Heart right ventricle (tissue), 16 donors: ENCODE measurements around the gene MGAT5. TPM values are rescaled to one million over a fixed set of nuclear protein-coding genes. Genes with fewer than 3 reads are reported as not detected.

Experiments used
- ATAC-seq, 8 donors: fragments of 200-7000 bp; cut with Tn5 transposase; one replicate each; pipeline ENCODE4 v1.9.1; 2020; ENCODE audit warnings: mild to moderate bottlenecking in 8 of 8, moderate library complexity in 8 of 8, moderate number of reproducible peaks in 1 of 8
- DNase-seq, 2 donors: peaks; one replicate each; pipeline ENCODE4 v3.0.0-alpha.2; 2020
- H3K27ac ChIP-seq, 10 donors: fragments of 200-600 bp; sonication (generic) in 2 of 10; one replicate each; pipeline versions ENCODE4 v1.5.0 to v1.8.0; 2020 to 2022; ENCODE audit warnings: mild to moderate bottlenecking in 3 of 10
- H3K27me3 ChIP-seq, 7 donors: fragments of 200-600 bp; one replicate each; pipeline ENCODE4 v1.8.0; 2021 to 2022; ENCODE audit warnings: mild to moderate bottlenecking in 2 of 7
- H3K36me3 ChIP-seq, 9 donors: fragments of 200-600 bp; sonication (generic) in 1 of 9; one replicate each; pipeline versions ENCODE4 v1.5.0 to v1.8.0; 2020 to 2022; ENCODE audit warnings: mild to moderate bottlenecking in 2 of 9
- H3K4me1 ChIP-seq, 9 donors: fragments of 200-600 bp; sonication (generic) in 1 of 9; one replicate each; pipeline versions ENCODE4 v1.5.0 to v1.8.0; 2020 to 2022; ENCODE audit warnings: mild to moderate bottlenecking in 4 of 9
- H3K4me3 ChIP-seq, 10 donors: fragments of 200-600 bp; sonication (generic) in 2 of 10; one replicate each; pipeline versions ENCODE4 v1.5.0 to v1.8.0; 2020 to 2022; ENCODE audit warnings: mild to moderate bottlenecking in 7 of 10, moderate library complexity in 2 of 10
- H3K9me3 ChIP-seq, 11 donors: fragments of 200-600 bp in 10 of 11; sonication (generic) in 2 of 11; one replicate each; pipeline versions ENCODE4 v1.5.0 to v1.8.0; 2013 to 2022; ENCODE audit warnings: mild to moderate bottlenecking in 2 of 11, control low read depth in 1 of 11, moderate library complexity in 1 of 11
- WGBS, 2 donors: extraction: QIAGEN DNeasy Blood & Tissue Kit; methylation state at CpG; one replicate each; pipeline ENCODE4 v1.1.7; 2013; ENCODE audit warnings: inconsistent platforms in 1 of 2; 5-methylcytosine and 5-hydroxymethylcytosine counted together
- intact Hi-C, 10 donors: fragments of 100-400 bp; cut with DNase I; formaldehyde crosslinking; loops; one replicate each; pipeline versions ENCODE4 v1.11.1 to v1.14.2; 2022
- polyA plus RNA-seq, 2 donors: library from polyadenylated mRNA; stranded (reverse); fragments of 200-250 nt; gene quantifications; one replicate each; pipeline ENCODE4 v1.2.3, GENCODE V29; 2013
- total RNA-seq, 10 donors: library from RNA; stranded (reverse); fragmentation: NEBNext Ultra II Directional in 3 of 10; extraction: Animal tissue kit (Norgen Biotek cat#: 25700) in 3 of 10; gene quantifications; one replicate each; pipeline versions ENCODE4 v1.2.1 to v1.2.4, GENCODE V29; 2021 to 2023
- TF ChIP-seq, protein P1 (sequence below), 9 donors: fragments of 200-600 bp; sonication (generic) in 2 of 9; IDR thresholded peaks; one replicate each; pipeline versions ENCODE4 v1.5.0 to v1.8.0; 2021 to 2022; ENCODE audit warnings: antibody characterized with exemption in 9 of 9, mild to moderate bottlenecking in 5 of 9, moderate library complexity in 1 of 9
- donor health status: Arrhythmogenic right ventricular cardiomyopathy.
- donor health status: ischemic (EF 13 %, LVEDD 7.1; RV severe dilation, severe dysfunction).
- donor health status: healthy with polysubstance abuse.
- donor health status: DM: no; HTN: yes; CAD: no.
- donor health status: DM: no; HTN: no; CAD: no.
- donor health status: ischemic (EF 25% LVEDD 6.9; RV normal size, moderate dysfunction).
- donor health status: ischemic (EF 25% LVEDD 5.7; RV mildly dilated, moderate dysfunction).
- donor health status: healthy.
- donor health status: DM: yes; HTN: yes; CAD: no.
- donor health status: Ischemic cardiomyopathy.
- donor health status: ischemic (EF 35%, LVEDD 5.7; RV mildly dilated, moderate dysfunction).
- donor health status: nonischemic (EF 11% LVEDD 7.7; RV severe dilation, severe dysfunction).
- donor health status: DM: yes; HTN: yes; CAD: no.
- donor health status: PGD.
- donor health status: ischemic (EF 29% LVEDD 5.4; RV normal size, mild dysfunction).
- donor health status: nonischemic (EF 23%, LVEDD 6.1; RV moderate dilation, normal function).

The MGAT5 gene
- total and polyA plus RNA-seq, 12 donors, result 6.4 to 111 (median 92.2) TPM

DNA sequence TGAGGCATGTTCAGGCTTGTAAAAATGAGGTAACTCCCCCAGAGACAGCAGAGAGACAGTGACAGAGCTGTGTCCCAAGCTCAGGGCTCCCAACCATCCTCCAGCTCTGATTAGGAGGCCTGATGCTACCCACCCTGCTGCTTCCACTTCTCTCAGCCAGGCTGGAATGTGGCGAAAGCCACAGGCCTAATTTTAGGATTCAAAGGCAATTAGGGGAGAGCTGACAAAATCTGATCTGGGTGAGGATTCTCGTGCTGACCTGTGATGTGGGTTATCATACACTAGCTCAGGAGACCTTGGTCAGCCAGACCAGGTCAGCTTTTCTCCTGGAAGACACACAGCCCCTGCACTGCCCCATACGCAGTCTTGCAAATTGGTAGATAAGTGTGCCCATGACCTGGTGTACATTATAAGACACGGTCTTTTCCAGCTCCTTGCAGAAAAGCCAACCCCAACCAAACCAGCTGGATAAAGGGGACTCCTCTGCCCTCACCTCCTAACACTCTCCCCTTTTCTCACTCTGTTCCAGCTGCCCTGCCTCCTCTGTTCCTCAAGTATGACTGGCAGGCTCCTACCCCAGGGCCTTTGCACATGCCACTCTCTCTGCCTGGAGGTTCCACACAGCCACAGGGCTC, 225.9 kb downstream of the MGAT5 start:
- H3K36me3 ChIP-seq, result no peaks in the 10 kb centered on the region
- H3K27ac ChIP-seq, result no peak overlapping the region
- no peak for ATAC-seq
- no peaks in the 10 kb centered on the region for H3K4me1 ChIP-seq
- no peaks in the 10 kb centered on the region for H3K9me3 ChIP-seq
- intact Hi-C loops, result loop anchor here in 1 of 10 donors (5.0 kb wide), 1 partner anchor 1532 kb away; no protein-coding TSS in a partner anchor
- no peak overlapping the region for H3K4me3 ChIP-seq
- no peaks in the 10 kb centered on the region for H3K27me3 ChIP-seq
- TF ChIP-seq, protein P1, sequence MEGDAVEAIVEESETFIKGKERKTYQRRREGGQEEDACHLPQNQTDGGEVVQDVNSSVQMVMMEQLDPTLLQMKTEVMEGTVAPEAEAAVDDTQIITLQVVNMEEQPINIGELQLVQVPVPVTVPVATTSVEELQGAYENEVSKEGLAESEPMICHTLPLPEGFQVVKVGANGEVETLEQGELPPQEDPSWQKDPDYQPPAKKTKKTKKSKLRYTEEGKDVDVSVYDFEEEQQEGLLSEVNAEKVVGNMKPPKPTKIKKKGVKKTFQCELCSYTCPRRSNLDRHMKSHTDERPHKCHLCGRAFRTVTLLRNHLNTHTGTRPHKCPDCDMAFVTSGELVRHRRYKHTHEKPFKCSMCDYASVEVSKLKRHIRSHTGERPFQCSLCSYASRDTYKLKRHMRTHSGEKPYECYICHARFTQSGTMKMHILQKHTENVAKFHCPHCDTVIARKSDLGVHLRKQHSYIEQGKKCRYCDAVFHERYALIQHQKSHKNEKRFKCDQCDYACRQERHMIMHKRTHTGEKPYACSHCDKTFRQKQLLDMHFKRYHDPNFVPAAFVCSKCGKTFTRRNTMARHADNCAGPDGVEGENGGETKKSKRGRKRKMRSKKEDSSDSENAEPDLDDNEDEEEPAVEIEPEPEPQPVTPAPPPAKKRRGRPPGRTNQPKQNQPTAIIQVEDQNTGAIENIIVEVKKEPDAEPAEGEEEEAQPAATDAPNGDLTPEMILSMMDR (IDR thresholded peaks at IDR 0.05), result no peak
- no peak for DNase-seq
- 77 to 89% methylated on average over 4 of the region's 4 CpGs for WGBS, 2 donors

DNA sequence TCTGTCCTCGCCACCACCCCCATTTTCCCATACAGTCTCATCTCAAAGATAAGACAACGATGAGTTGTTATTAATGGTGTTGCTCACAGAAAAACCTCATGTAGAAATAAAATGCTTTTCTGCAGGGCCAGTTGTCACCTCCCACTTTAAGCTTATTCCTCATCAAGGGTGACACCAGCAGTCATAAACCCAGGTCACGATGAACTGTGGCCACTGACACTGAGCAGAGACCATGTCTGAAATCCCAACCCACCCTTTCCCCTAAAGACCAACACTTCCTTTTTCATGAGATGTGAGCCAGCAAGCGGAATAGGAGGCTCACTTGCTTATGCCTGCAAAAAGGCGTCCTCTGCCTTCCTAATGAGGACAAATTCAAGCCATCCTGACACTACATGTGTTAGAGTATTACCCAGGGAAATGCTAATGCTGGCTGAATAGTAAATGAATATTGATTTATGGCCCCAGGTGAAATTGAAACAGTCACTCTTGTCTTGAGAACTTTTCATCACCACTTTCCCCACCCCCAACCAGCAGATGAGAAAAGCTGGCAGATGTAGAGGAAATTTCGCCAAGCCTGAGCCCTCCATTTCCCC, 228.4 kb downstream of the MGAT5 start:
- no peaks in the 10 kb centered on the region for H3K27me3 ChIP-seq
- H3K36me3 ChIP-seq, result no peaks in the 10 kb centered on the region
- H3K4me1 ChIP-seq, result no peaks in the 10 kb centered on the region
- no peak for DNase-seq
- ATAC-seq, result no peak
- H3K4me3 ChIP-seq, result no peak overlapping the region
- 87 to 91% methylated on average over 6 of the region's 6 CpGs for whole genome bisulfite sequencing, 2 donors
- H3K27ac ChIP-seq, result no peak overlapping the region
- no peaks in the 10 kb centered on the region for H3K9me3 ChIP-seq
- TF ChIP-seq, protein P1 (IDR thresholded peaks at IDR 0.05), result no peak
- intact Hi-C loops, result loop anchor here in 1 of 10 donors (5.0 kb wide), 1 partner anchor 1530 kb away; no protein-coding TSS in a partner anchor

DNA sequence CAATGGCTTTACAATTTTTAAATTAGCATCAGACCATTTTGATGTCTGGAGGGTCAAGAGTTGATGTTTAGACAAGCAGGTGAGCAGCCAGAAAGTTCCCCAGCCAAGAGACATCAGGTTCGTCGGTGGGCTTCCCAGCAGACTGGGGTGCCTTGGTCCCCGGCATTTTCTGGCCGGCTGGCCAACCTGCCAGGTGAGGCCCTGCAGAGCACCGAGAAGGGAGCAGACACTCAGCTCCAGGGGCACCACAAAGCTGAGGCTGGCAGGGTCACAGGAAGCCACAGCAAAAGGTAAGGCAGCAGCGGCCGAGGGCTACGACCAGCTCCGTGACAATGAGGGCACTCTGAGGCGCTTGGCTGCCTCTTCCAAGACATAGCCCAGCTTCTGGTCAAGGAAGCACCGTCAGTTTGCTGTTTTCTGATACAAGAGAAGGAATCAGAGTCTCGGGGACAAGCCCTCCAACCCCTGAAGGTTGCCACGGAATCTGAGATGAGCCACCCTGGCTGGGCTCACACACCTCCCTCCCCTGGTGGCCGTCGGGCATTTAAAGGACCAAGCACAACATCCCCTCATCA, 229.0 kb downstream of the MGAT5 start:
- no peaks in the 10 kb centered on the region for H3K4me1 ChIP-seq
- TF ChIP-seq, protein P1 (IDR thresholded peaks at IDR 0.05), result no peak
- H3K9me3 ChIP-seq, result no peaks in the 10 kb centered on the region
- no peak for ATAC-seq
- no peak overlapping the region for H3K4me3 ChIP-seq
- WGBS, 2 donors, result 91 to 93% methylated on average over 15 of the region's 15 CpGs
- no peaks in the 10 kb centered on the region for H3K36me3 ChIP-seq
- H3K27me3 ChIP-seq, result no peaks in the 10 kb centered on the region
- no peak for DNase-seq
- H3K27ac ChIP-seq, result no peak overlapping the region
- intact Hi-C loops, result loop anchor here in 1 of 10 donors (5.0 kb wide), 1 partner anchor 1529 kb away; no protein-coding TSS in a partner anchor

DNA sequence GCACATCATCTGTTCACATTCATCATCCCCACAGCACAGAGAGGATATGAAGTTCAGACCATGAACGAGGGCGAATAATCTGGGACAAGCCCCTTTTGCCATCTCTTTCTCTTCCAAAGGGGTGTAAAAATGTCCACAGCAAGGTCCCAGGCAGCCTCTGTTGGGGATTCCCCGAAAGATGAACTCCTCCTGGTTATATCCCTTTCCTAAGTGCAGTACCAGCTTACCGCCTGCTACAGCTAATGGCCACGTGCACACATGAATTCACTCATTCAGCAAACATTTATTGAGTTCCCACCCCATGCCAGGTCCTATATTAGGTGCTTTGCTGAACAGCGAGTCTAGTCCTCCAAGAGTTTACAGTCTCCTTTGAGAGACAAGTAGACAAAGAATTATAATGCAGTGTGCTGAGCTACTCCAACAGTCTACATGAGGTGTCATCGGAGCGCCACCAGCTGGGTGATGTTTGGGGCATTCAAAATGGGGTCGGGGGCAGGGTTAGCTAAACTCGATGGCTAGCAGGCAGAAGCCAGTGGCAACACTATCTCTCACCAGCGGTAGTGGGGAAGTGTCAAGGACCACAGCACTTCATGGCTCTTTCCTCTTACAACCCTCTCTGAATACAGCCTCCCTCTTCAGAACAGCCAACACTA, 236.0 kb downstream of the MGAT5 start:
- H3K27me3 ChIP-seq, result no peaks in the 10 kb centered on the region
- peaks cover 0 to 18% (median 7%) of the 10 kb centered on the region in 9 donors for H3K4me1 ChIP-seq
- TF ChIP-seq, protein P1 (IDR thresholded peaks at IDR 0.05), result no peak
- no peaks in the 10 kb centered on the region for H3K36me3 ChIP-seq
- WGBS, 2 donors, result 84% methylated on average over 11 of the region's 11 CpGs
- no peak overlapping the region for H3K4me3 ChIP-seq
- intact Hi-C loops, result no loop called here
- ATAC-seq (no peak), DNase-seq (no peak)
- H3K27ac ChIP-seq, result no peak overlapping the region
- no peaks in the 10 kb centered on the region for H3K9me3 ChIP-seq
